Thoracic aorta (tissue), 2 donors: ENCODE data around the gene RBMS1. TPM values are rescaled to one million over a fixed set of nuclear protein-coding genes. Genes with fewer than 3 reads are reported as not detected.

Experiments used
- ATAC-seq: fragments of 150-250 bp; one replicate; pipeline ENCODE4 v1.8.0; 2017; ENCODE audit warnings: low read depth; ENCODE audit not compliant: insufficient number of reproducible peaks, low FRiP score
- DNase-seq: peaks from one replicate; pipeline ENCODE4 v3.0.0-alpha.2; 2020; ENCODE audit warnings: low spot score
- H3K27ac ChIP-seq, 2 donors: fragments of 200-600 bp; sonication (generic); 1 replicate in 1 of 2; 2 replicates in 1 of 2; pipeline ENCODE4 v1.5.1; 2016; ENCODE audit warnings: mild to moderate bottlenecking in 2 of 2, moderate library complexity in 2 of 2
- H3K27me3 ChIP-seq: fragments of 200-600 bp; sonication (generic); replicated peaks from 2 replicates; pipeline ENCODE4 v1.6.0; 2016; ENCODE audit warnings: mild to moderate bottlenecking; ENCODE audit not compliant: insufficient read depth
- H3K36me3 ChIP-seq: fragments of 200-600 bp; sonication (generic); one replicate; pipeline ENCODE4 v1.5.1; 2016
- H3K4me1 ChIP-seq, 2 donors: fragments of 200-600 bp; sonication (generic); 1 replicate in 1 of 2; 2 replicates in 1 of 2; pipeline versions ENCODE4 v1.5.1 to v1.6.0; 2016; ENCODE audit warnings: low read depth in 2 of 2, mild to moderate bottlenecking in 1 of 2; ENCODE audit not compliant: control insufficient read depth in 1 of 2
- H3K4me3 ChIP-seq: fragments of 200-600 bp; sonication (generic); 2 replicates; pipeline ENCODE4 v1.5.1; 2016; ENCODE audit warnings: mild to moderate bottlenecking
- H3K9me3 ChIP-seq: fragments of 200-600 bp; sonication (generic); 2 replicates; pipeline ENCODE4 v1.5.1; 2016
- total RNA-seq, 2 donors: library from RNA; depleted of rRNA; stranded (reverse); fragments of >200 nt; gene quantifications; one replicate each; pipeline versions ENCODE4 v1.1.0 to v1.2.3, GENCODE V29; 2016
- TF ChIP-seq, protein P1 (sequence below): fragments of 200-600 bp; sonication (generic); IDR thresholded peaks from one replicate; pipeline ENCODE4 v1.5.1; 2019; ENCODE audit warnings: antibody characterized with exemption

The RBMS1 gene
- total RNA-seq, 2 donors from 2014 or later, result 98.7 to 179 TPM

DNA sequence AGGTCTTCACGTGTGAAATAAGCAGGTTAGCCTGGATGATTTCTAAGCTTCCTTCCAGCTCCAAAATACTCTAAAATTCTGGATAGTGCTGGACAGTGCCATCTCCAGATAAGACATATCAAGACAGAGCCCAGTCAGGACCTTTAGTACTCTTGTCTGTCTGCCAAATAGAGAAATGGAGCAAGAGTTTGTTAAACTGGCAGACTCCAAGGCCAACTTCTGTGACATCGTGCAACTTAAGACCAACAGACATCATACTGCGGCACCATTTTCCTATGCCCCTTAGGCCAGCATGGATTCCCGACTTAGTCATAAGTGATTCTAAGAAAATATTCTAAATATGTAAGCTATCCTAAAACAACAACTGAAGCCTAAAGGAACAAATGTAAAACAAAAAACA lies 118.6 kb downstream of the RBMS1 start:
- H3K4me1 ChIP-seq, result peaks cover 90 to 94% of the 10 kb centered on the region in 2 donors
- H3K4me3 ChIP-seq, result no peak overlapping the region
- no peak overlapping the region for H3K27ac ChIP-seq
- no peaks in the 10 kb centered on the region for H3K27me3 ChIP-seq
- no peaks in the 10 kb centered on the region for H3K9me3 ChIP-seq
- DNase-seq, result no peak
- H3K36me3 ChIP-seq, result no peaks in the 10 kb centered on the region
- TF ChIP-seq, protein P1, sequence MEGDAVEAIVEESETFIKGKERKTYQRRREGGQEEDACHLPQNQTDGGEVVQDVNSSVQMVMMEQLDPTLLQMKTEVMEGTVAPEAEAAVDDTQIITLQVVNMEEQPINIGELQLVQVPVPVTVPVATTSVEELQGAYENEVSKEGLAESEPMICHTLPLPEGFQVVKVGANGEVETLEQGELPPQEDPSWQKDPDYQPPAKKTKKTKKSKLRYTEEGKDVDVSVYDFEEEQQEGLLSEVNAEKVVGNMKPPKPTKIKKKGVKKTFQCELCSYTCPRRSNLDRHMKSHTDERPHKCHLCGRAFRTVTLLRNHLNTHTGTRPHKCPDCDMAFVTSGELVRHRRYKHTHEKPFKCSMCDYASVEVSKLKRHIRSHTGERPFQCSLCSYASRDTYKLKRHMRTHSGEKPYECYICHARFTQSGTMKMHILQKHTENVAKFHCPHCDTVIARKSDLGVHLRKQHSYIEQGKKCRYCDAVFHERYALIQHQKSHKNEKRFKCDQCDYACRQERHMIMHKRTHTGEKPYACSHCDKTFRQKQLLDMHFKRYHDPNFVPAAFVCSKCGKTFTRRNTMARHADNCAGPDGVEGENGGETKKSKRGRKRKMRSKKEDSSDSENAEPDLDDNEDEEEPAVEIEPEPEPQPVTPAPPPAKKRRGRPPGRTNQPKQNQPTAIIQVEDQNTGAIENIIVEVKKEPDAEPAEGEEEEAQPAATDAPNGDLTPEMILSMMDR, result no peak
- no peak for ATAC-seq

DNA sequence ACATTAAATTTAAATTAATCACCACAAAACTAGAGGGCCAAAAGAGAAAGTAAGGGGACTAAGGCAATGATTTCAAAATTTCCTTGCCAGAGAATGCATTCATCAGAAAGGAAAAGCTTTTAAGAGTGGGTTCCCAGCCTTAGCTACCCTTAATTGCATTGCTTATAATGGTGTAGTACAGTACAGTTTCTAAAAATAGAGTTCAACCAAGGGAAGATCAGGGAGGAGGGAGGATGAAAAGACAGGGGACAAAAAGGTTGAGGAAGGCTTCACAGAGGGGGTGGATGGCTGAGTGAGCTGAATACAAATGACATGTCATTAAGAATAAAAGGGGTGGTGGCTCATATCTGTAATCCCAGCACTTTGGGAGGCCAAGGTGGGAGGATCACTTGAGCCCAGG lies 119.9 kb downstream of the RBMS1 start:
- no peak for DNase-seq
- ATAC-seq, result no peak
- Histone ChIP-seq H3K27ac (peak overlapping the region; percentile 12 to 14), H3K36me3 (no peaks in the 10 kb centered on the region), H3K9me3 (no peaks in the 10 kb centered on the region), H3K27me3 (no peaks in the 10 kb centered on the region), H3K4me3 (peak overlapping the region; percentile 1), H3K4me1 (peaks cover 82 to 94% of the 10 kb centered on the region in 2 donors)
- TF ChIP-seq, protein P1, result no peak

DNA sequence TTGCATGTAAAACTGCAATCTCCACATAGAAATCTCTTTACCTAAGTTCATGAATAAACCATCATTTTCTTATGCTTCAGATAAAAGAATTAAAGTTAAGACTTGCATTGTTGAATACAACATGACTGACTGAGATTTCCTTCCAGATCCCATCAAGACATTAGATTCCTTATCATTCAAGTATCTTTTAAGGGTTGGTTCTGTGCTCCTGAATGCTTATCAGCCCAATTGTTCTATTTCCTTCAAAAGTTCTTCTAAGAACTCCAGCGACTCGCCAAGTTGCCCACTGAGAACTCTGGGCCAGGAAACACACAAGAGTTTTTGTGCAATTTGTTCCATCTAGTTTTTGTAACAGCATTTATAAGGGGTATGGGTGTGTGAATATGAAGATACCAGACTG lies 120.3 kb downstream of the RBMS1 start:
- H3K27ac ChIP-seq, result peak overlapping the region; percentile 12 to 14
- H3K36me3 ChIP-seq, result no peaks in the 10 kb centered on the region
- H3K4me3 ChIP-seq, result peak overlapping the region; percentile 1
- H3K9me3 ChIP-seq, result no peaks in the 10 kb centered on the region
- DNase-seq, result no peak
- peaks cover 82 to 94% of the 10 kb centered on the region in 2 donors for H3K4me1 ChIP-seq
- TF ChIP-seq, protein P1, result no peak
- no peak for ATAC-seq
- H3K27me3 ChIP-seq, result no peaks in the 10 kb centered on the region

DNA sequence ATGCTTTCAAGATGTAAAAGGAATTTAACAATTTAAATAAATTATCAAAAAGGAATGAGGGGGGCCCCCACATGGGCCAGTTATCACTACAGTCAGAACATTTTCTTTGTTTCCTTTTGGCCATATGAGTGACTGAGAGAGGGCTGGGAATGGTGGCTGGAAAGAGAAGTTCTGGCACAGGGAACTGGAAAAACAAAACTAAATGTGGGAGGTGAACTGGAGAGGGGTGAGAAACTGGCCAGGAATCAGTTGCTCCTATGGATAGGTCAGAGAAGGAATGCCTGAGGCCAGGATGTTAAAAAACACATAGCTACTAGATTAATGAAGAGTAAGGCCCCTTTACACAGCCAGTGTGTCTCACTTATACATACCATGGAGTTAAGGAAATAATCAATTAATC lies 121.0 kb downstream of the RBMS1 start:
- DNase-seq (no peak), ATAC-seq (no peak)
- H3K4me1 ChIP-seq, result peaks cover 77 to 96% of the 10 kb centered on the region in 2 donors
- no peaks in the 10 kb centered on the region for H3K9me3 ChIP-seq
- H3K27me3 ChIP-seq, result no peaks in the 10 kb centered on the region
- H3K4me3 ChIP-seq, result no peak overlapping the region
- peak overlapping the region in 1 of 2 donors; percentile 2 for H3K27ac ChIP-seq
- no peaks in the 10 kb centered on the region for H3K36me3 ChIP-seq
- TF ChIP-seq, protein P1, result no peak

DNA sequence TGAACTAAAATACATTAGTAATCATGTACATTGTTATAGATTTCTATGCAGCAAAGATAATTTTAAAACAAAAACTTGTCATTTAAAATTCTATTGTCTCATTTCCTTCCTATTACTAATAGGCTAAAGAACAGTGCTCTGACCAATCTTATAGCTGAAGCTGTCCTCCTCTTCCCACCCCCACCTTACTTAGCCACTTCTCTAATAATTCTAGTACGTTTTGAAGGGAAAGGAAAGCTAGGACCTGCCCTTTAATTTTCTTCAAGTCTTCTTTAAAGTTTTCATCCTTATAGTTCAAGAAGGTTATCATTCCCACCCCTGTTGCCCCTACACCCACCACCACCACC lies 121.6 kb downstream of the RBMS1 start:
- TF ChIP-seq, protein P1, result no peak
- H3K4me1 ChIP-seq, result peaks cover 76 to 96% of the 10 kb centered on the region in 2 donors
- H3K36me3 ChIP-seq, result no peaks in the 10 kb centered on the region
- no peaks in the 10 kb centered on the region for H3K9me3 ChIP-seq
- H3K27ac ChIP-seq, result peak overlapping the region in 1 of 2 donors; percentile 2
- DNase-seq, result no peak
- H3K4me3 ChIP-seq, result no peak overlapping the region
- no peaks in the 10 kb centered on the region for H3K27me3 ChIP-seq
- no peak for ATAC-seq
